Activated B cell treated with CpG ODN at 0.5 μM for 24 hours (primary cell): ENCODE results near the gene ZBTB21. TPM values are rescaled to one million over a fixed set of nuclear protein-coding genes. Genes with fewer than 3 reads are reported as not detected.

Experiments
- ATAC-seq: fragments of 200-7000 bp; cut with Tn5 transposase; one replicate; pipeline ENCODE4 v1.10.0; 2021; ENCODE audit warnings: low read depth, mild to moderate bottlenecking, moderate library complexity
- CTCF ChIA-PET: fragments of 350-600 bp; sonication (Branson Sonifier 250); formaldehyde crosslinking; loops from one replicate; lab custom pipeline; 2021; ENCODE audit warnings: antibody characterized with exemption; lab: Charles Lee
- POLR2A ChIA-PET: fragments of 350-600 bp; sonication (Branson Sonifier 250); formaldehyde crosslinking; loops from one replicate; lab custom pipeline; 2021; ENCODE audit warnings: antibody characterized with exemption; lab: Charles Lee
- DNase-seq: peaks from one replicate; pipeline ENCODE4 v3.0.0; 2022
- H3K27ac Mint-ChIP-seq: one replicate; pipeline ENCODE4 v1.8.0; 2020; ENCODE audit warnings: mixed read lengths
- H3K27me3 Mint-ChIP-seq: one replicate; pipeline ENCODE4 v1.8.0; 2021; ENCODE audit warnings: mixed read lengths
- H3K36me3 Mint-ChIP-seq: one replicate; pipeline ENCODE4 v1.8.0; 2021; ENCODE audit warnings: low read depth, mixed read lengths
- H3K4me1 Mint-ChIP-seq: one replicate; pipeline ENCODE4 v1.8.0; 2021; ENCODE audit warnings: mixed read lengths
- H3K4me3 Mint-ChIP-seq: one replicate; pipeline ENCODE4 v1.8.0; 2020; ENCODE audit warnings: mild to moderate bottlenecking, mixed read lengths
- H3K9me3 Mint-ChIP-seq: one replicate; pipeline ENCODE4 v1.8.0; 2020; ENCODE audit warnings: mixed read lengths
- intact Hi-C: fragments of 100-400 bp; cut with micrococcal nuclease; formaldehyde crosslinking; loops from one replicate; pipeline ENCODE4 v1.15.1; 2024
- total RNA-seq: library from RNA; stranded (reverse); gene quantifications from 2 replicates; pipeline ENCODE4 v1.2.3, GENCODE V29; 2022
- TF ChIP-seq, protein P1 (sequence below): fragments of 200-600 bp; IDR thresholded peaks from one replicate; pipeline ENCODE4 v1.8.0; 2022; ENCODE audit warnings: antibody characterized with exemption, mild to moderate bottlenecking

The ZBTB21 gene
- total RNA-seq, 1 donor from 2014 or later = 24.2 TPM

DNA sequence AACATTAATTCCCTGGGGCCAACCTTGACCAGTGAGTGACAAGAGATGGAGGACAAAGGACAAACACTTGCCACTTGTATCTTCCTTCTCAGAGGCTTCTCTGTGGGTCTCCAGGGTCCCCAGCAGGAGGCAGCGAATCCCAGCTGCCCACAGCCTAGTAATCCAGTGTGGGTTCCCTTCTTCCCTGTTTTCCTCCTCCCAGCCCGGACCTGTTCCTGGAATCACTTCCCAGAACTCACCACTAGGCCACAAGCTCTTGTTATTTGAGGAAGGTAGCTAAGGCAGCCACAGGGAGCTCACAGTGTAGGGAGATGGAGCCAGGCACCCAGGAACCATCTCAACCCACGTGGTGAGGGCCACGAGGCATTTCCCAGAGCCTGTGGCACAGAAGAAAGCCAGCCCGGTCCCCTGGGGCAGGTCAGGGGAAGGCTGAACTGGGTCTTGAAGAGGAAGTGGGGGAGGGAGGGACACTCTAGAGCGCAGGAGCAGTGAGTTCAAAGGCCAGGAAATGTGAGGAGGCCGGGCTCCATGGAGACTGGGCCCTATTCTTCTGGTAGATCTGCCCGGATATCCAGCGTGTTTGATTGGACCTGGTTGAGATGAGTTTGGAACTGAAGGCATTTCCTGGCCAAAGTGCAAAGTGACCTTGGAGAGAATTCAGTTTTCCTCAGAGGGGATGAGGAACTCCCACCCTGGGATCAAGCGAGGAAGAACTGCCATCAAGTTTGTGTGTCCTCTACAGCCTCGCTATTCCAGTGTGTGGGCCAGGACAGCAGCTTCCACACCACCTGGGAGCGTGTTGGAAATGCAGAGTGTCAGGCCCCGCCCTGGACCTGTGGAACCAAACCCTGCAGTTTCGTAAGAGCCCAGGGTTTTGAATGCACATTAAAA lies 36.1 kb downstream of the ZBTB21 start:
- no peak overlapping the region for H3K4me3 Mint-ChIP-seq
- H3K9me3 Mint-ChIP-seq = peaks cover 2% of the 10 kb centered on the region
- intact Hi-C loops = no loop called here
- ATAC-seq (peak; percentile 72), DNase-seq (no peak)
- H3K4me1 Mint-ChIP-seq = peaks cover 14% of the 10 kb centered on the region
- H3K27me3 Mint-ChIP-seq = no peaks in the 10 kb centered on the region
- ChIA-PET CTCF (no interaction called here), POLR2A (no interaction called here)
- TF ChIP-seq, protein P1, sequence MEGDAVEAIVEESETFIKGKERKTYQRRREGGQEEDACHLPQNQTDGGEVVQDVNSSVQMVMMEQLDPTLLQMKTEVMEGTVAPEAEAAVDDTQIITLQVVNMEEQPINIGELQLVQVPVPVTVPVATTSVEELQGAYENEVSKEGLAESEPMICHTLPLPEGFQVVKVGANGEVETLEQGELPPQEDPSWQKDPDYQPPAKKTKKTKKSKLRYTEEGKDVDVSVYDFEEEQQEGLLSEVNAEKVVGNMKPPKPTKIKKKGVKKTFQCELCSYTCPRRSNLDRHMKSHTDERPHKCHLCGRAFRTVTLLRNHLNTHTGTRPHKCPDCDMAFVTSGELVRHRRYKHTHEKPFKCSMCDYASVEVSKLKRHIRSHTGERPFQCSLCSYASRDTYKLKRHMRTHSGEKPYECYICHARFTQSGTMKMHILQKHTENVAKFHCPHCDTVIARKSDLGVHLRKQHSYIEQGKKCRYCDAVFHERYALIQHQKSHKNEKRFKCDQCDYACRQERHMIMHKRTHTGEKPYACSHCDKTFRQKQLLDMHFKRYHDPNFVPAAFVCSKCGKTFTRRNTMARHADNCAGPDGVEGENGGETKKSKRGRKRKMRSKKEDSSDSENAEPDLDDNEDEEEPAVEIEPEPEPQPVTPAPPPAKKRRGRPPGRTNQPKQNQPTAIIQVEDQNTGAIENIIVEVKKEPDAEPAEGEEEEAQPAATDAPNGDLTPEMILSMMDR = no peak
- H3K36me3 Mint-ChIP-seq = no peaks in the 10 kb centered on the region
- H3K27ac Mint-ChIP-seq = no peak overlapping the region

DNA sequence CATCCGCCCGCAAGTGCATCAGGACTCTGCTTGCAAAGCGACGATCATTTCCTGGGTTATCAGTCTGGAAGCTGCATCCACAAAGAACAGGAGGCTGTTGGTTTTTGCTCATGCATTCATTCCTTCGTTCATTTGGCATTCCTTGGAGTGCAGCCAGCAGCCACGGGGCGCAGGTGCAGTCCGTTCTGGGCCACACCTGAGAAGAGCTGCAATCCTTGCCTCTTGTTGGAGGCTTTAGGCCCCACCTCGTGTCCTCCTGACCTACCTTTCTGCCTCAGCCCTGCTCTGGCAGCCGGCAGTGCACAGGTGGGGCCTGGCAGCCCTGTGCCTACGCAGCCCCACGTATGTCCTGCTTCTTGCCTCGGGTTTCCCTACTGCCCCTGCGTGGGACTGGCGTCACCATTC lies 36.7 kb downstream of the ZBTB21 start:
- TF ChIP-seq, protein P1 = no peak
- no peak overlapping the region for H3K27ac Mint-ChIP-seq
- no peaks in the 10 kb centered on the region for H3K36me3 Mint-ChIP-seq

GRCh38 chr21:41972511-41973205 lies 37.5 kb downstream of the ZBTB21 start:
- ChIA-PET POLR2A (no interaction called here), CTCF (no interaction called here)

More for the DNA sequence above, 36.7 kb downstream of the ZBTB21 start:
- CTCF ChIA-PET = no interaction called here
- Mint-ChIP-seq H3K4me3 (no peak overlapping the region), H3K4me1 (peaks cover 14% of the 10 kb centered on the region), H3K9me3 (no peaks in the 10 kb centered on the region), H3K27me3 (no peaks in the 10 kb centered on the region)
- ATAC-seq (no peak), DNase-seq (no peak)
- intact Hi-C loops = no loop called here
- POLR2A ChIA-PET = no interaction called here

DNA sequence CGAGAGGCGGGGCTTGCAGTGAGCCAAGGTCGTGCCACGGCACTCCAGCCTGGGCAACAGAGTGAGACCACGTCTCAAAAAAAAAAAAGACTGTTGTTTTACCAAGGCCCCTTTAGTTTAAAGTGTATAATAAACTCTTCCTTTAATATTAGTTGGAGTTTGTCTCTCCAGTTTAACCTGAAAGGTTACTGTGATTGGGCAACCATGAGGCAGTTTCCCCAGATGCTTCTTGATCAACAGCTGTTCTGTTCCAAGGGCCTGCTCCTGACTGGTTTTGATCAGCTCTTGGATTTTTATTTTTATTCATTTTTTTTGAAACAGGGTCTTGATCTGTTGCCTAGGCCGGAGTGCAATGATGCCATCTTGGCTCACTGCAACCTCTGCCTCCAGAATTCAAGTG lies 38.3 kb downstream of the ZBTB21 start:
- Mint-ChIP-seq H3K4me3 (no peak overlapping the region), H3K4me1 (peaks cover 14% of the 10 kb centered on the region), H3K27me3 (no peaks in the 10 kb centered on the region), H3K36me3 (no peaks in the 10 kb centered on the region), H3K27ac (no peak overlapping the region), H3K9me3 (no peaks in the 10 kb centered on the region)
- ChIA-PET POLR2A (no interaction called here), CTCF (interaction anchor here (0.6 kb wide), 1 partner anchor 388 kb away, joined by 3 read pairs; no protein-coding TSS in a partner anchor)
- ATAC-seq = no peak
- TF ChIP-seq, protein P1 = no peak
- intact Hi-C loops = no loop called here
- no peak for DNase-seq

More at GRCh38 chr21:41972511-41973205, 37.5 kb downstream of the ZBTB21 start:
- TF ChIP-seq, protein P1 = no peak
- H3K36me3 Mint-ChIP-seq = no peaks in the 10 kb centered on the region
- no peaks in the 10 kb centered on the region for H3K27me3 Mint-ChIP-seq
- DNase-seq (no peak), ATAC-seq (no peak)
- H3K4me1 Mint-ChIP-seq = peaks cover 14% of the 10 kb centered on the region
- no peak overlapping the region for H3K4me3 Mint-ChIP-seq
- no peaks in the 10 kb centered on the region for H3K9me3 Mint-ChIP-seq
- intact Hi-C loops = no loop called here
- H3K27ac Mint-ChIP-seq = no peak overlapping the region
